GM19467 (cell line): Measurements from ENCODE around the gene PTPRK.
A peak's percentile ranks its signal among the peaks of the same experiment; 100 is the strongest.

Source experiments
- ATAC-seq: cut with Tn5 transposase; IDR thresholded peaks from one replicate; pipeline ENCODE4 v1.9.1; 2021; ENCODE audit warnings: mild to moderate bottlenecking, moderate library complexity; ENCODE audit not compliant: unreplicated experiment

PTPRK gene

DNA sequence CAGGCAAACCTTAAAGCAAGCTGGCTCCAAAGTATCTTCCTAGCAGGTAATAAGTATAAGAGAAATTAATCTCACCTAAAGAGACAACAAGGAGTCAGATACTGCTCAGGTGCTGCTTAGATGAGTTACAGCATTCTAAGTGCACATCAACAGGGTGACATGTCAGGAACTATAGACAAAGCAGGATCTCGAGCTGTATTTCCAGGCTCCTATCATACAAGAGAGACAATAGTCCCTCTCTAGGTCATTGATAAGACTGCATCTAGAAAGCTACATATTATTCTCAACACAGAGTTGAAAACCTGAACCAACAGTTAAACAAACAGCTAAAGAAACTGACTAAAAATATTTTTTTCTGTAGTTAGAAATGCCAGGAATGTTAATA is 3.9 kb downstream of the PTPRK start:
- ATAC-seq = no peak

DNA sequence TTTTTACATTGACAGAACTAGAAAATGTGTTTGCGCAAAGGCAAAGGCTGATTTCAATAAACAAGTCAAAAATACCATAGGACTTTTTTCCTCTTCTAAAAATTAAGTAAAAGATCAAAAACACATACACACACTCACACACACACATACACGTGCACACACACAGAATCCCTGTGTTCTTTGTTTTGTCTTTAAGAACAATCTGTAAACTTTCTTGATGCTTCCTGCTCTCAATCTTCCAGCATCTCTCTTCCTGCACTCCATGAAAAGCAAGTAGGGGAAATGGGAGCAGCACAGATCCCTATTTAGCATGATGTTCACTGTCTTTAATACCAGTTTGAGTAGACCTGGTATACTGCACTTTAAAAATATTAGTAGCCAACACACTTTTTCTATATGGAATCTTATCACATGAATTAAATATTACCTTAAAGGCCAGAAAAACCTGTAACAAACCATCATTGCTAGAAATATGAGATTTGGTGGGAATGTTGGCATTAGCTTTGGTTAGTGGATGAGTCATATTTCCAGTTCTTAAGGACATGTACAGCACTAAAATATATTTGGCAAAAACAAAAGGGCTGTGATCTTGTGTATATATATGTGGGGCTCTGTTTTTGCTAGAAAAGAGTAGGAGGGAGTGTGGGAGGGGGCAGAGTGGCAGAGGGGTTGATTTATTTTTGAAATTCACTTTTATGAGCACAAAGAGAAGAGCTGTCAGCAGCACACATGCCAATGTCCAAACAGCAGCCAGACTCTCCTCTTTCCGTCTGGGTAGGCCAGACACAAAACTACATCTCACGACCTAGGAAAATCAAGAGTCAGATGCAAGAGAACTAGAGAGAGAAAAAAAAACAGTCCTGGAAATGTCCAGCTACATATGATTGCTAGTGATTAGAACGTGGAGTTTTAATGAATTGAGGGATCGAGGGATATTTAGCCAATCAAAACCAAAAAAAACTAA is 4.6 kb downstream of the PTPRK start:
- ATAC-seq = no peak

DNA sequence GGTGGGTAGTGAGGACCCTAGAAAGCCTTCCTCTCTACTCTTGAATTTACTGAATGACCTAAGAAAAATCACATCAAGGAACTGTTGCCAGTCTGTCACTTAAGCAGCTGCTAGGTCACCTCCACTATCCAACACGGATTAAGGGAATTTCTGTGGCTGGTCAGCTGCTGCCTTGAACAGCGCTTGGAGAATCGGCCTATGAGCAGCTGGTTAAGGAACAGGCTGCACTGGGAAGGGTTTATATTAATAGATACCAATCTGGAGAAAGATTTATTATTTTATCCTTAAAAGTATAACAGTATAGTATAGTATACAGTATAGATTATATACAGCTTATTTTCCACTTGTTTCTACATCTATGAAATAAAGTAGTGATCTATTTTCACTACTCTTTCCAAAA is 6.5 kb downstream of the PTPRK start:
- ATAC-seq = no peak

DNA sequence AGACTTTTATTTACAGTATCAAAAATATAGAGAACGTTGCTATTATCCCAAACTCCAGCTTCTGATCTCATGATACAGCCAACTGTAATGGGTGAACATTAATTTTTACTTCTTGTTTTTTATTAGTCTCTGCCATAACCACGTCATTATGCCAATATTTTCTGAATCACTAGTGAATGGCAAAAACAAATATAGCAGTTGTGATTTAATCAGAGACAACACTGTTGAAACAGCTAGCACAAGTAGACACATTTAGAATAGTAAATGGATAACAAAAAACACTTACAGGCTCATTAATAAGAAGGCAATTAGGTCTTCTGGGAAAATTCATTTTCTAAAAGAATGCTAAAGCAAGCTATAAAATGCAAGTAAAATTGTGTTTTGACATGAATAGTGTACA is 8.1 kb downstream of the PTPRK start:
- ATAC-seq = no peak

DNA sequence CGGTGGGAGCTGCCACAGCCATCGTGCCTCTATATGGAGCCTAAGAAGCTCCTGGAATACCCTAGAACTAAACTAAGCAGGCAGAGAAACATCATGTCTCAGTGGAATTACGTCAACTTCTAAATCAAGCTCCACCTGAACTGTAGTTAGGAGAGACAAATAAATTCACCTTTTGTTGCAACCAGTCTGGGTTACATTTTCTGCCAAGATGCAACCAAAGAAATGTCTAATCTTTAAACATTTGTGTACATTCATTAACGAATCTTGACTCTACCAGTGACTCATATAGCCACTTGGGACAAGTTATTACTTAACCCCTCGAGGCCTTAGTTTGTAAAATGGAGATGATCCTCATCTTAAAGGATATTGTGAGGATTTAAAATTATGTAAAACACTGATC is 8.9 kb downstream of the PTPRK start:
- peak; percentile 67 for ATAC-seq

GRCh38 chr6:128509709-128510108 is 10.7 kb downstream of the PTPRK start:
- no peak for ATAC-seq

DNA sequence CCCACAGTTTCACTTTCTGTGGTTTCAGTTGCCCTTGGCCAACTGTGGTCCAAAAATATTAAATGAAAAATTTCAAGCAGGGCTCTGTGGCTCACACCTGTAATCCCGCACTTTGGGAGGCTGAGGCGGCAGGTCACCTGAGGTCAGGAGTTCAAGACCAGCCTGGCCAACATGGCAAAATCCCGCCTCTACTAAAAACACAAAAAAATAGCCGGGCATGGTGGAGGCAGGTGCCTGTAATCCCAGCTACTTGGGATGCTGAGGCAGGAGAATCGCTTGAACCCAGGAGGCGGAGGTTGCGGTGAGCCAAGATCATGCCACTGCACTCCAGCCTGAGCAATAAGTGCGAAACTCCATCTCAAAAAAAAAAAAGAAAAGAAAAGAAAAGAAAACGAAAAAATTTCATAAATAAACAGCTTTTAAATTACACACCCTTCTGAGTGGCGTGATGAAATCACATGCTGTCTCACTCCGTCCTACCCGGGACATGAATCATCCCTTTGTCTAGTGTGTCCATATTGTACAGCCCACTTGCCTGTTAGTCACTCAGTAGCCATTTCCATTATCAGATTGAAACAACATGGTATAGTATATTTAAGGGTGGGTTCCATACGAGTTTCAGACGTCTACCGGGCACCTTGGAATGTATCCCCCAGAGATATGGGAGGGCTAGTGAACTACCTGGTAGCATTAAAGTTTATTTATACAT is 11.7 kb downstream of the PTPRK start:
- no peak for ATAC-seq

DNA sequence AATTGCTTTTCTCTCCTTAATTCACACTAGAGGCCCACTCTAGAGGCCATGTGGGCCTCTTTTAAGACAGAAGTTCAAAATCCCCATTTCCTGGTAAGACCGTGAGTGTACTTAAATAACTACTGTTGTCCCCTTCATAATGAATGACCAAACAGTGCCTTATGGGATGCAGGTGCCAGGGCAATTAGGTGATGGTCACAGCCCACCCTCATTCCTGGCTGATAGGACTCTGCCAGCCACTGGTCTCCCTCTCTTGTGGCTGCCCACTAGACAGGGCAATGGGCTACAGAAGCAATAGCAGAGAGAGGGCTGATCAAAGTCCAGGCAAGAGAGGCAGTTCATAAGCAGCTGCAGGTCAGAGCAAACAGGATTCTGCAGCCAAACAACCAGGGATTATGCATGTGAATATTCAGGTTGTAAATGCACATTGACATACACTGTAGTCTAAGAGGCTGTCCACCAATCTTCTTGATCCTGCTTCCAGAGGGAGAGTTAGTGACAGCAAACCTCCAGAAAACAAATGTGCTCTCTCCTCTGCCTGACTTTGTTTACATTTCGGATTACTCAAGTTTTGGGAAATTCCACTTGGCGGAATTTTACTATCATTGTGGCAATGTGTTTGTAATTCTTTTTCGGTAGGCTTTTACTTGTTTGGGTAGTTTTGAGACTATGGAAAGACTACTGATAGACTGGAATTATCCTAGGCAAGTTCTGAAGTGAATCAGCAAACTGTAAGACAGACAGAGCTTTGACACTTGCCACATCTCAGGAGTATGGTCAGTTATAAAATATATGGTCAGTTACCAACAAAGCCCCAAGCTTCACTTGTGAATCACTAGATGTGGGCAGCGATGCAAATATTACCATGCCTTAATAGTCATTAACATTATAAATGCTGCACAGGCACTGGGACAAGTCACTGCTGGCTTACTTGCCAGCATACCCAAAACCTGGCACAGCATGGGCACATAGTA is 12.8 kb downstream of the PTPRK start:
- no peak for ATAC-seq

- no peak for ATAC-seq
Measured at GRCh38 chr6:128505603-128506002, 14.8 kb downstream of the PTPRK start.

- no peak for ATAC-seq
Measured at GRCh38 chr6:128504003-128504654, 16.3 kb downstream of the PTPRK start.

GRCh38 chr6:128500749-128501600 is 19.4 kb downstream of the PTPRK start:
- ATAC-seq = no peak

GRCh38 chr6:128500014-128500413 is 20.4 kb downstream of the PTPRK start:
- no peak for ATAC-seq

GRCh38 chr6:128499079-128499731 is 21.2 kb downstream of the PTPRK start:
- ATAC-seq = no peak

GRCh38 chr6:128498234-128498633 is 22.2 kb downstream of the PTPRK start:
- ATAC-seq = no peak

DNA sequence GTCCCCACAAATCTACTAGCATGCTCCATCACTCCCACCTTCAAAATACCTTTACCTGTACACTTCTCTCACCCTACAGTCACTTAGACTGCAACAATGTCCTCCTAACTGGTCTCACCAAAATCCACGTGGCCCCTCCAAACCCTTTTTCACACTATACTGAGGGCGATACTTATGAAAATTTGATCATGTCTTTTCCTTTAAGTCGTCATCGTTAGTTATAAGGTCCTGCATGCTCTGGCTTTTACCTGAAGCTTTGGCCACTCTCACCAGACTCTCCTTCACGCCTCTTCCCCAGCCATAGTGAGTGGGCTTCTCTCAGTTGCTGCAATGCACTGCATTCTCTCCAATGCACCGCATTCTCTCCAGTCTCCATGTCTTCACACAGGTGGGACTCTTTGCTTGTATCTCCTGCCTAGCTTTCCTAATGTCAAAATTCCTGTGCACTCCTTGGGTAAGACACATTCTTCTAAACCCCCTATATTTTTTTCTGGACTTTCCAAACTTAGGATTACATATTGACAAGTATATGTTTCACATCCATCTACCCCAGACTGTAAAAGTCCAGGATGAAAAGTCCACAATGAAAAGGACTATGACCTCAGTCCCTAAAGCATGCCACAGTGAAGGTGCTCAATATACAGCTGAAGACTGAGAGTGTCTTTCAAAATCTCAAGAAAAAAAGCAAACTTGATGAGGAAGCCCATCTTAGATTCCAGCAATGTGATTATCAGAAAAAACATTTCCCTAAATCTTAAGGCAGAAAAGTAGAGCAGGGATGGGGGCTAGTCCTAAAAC is 24.7 kb downstream of the PTPRK start:
- ATAC-seq = no peak

- no peak for ATAC-seq
Measured at GRCh38 chr6:128494440-128494839, 26.0 kb downstream of the PTPRK start.

DNA sequence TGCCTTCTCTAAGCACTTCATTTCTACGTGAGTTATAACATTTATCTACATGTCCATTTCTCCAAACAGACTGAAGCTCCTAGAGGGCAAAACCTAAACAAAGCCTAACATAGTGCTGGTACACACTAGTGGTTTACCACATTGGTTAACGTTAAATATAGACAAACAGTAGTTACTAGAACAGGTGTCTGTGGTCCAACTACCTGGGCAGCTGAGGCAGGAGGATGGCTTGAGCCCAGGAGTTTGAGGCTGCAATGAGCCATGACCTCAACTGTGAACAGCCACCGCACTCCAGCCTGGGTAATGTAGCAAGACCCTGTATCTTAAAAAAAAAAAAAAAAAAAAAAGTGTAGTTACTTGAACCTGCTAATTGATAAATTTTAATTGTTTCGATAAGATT is 26.5 kb downstream of the PTPRK start:
- ATAC-seq = peak; percentile 57

GRCh38 chr6:128492386-128492785 is 28.0 kb downstream of the PTPRK start:
- ATAC-seq = no peak
